Left forelimb (tissue), 1 donor: ENCODE measurements around the gene TTC33.
A peak's percentile ranks its signal among the peaks of the same experiment; 100 is the strongest.
"Not testable (repeated sequence)": the region's sequence is repeated elsewhere in the genome, so short reads cannot be mapped to it uniquely, and the experiment has no call there.

Source experiments
- DNase-seq: peaks from one replicate; pipeline ENCODE4 v3.0.0-alpha.2; 2018; ENCODE audit warnings: low spot score

TTC33 gene

GRCh38 chr5:40607202-40607601, 148.6 kb downstream of the TTC33 start:
- DNase-seq = no peak

DNA sequence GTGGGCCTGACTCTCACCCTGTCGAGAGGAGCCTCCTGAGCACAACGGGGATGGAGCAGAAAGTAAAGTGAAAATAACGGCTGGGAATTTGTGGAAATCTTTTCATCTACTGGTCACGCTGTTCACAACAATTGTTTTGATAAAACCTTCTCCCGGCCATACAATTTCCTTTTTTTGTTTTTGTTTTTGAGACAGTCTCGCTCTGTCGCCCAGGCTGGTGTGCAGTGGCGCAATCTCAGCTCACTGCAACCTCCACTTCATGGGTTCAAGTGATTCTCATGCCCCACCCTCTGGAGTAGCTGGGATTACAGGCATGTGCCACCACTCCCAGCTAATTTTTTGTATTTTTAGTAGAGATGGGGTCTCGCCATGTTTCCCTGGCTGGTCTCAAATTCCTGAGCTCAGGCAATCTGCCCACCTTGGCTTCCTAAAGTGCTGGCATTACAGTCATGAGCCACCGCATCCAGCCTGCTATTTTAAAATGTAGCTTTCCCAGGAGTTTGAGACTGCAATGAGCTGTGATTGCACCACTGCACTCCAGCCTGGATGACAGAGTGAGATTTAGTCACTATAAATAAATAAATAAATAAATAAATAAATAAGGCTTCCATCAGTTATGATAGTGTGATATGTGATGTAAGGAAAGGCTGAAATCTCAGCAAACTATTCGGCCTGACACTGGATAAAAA, 149.5 kb downstream of the TTC33 start:
- DNase-seq = no peak

GRCh38 chr5:40605295-40605958, 150.3 kb downstream of the TTC33 start:
- DNase-seq = no peak

DNA sequence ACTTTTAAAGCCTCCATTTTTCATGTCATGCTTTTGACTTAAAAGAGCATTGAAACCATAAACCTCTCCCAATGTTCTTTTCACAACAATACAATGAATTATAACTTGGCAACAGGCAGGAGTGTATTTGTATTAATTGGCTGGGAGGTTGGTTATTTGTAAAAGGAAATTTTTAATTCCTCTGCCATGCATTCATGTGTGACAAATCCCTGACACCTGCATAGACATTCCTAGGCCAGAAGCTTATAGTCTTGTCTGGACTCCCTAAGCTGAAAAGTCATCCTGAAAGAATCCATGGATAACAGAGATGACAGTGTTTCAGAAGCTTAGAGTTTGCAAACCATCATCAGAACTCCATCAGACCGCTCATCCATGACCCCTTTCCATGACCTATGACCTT, 152.4 kb downstream of the TTC33 start:
- no peak for DNase-seq

DNA sequence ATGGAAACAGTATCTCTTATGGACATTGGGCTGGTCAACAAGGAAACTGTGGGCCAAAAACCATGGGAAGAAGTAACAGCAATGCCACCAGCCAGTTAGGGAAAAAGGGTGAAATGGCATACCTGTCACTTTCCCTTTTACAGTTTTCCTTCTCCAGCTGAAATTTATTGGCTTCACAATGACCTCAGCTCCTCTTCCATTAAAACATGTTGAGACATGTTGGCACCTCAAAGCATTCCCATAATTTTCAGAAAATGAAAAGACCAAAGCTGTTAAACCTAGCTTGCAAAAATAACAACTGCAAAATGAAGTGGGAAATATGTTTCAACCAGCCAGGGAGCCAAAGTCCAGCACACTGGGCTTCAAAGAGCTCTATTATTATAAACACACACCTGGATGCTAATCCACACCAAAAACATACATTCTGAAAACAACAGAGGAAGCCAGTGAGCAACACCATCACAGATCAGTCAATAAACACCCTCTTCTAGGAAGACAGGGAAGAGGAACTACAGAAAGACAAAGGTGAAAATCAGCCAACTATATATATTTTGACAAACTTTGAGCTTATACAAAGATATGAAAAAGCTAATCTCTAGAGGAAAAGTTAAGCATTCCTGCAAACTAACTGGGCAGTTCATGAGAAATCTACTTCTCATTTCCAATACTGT, 154.4 kb downstream of the TTC33 start:
- no peak for DNase-seq

- DNase-seq = no peak
These were observed 155.4 kb downstream of the TTC33 start for GRCh38 chr5:40600383-40600782.

DNA sequence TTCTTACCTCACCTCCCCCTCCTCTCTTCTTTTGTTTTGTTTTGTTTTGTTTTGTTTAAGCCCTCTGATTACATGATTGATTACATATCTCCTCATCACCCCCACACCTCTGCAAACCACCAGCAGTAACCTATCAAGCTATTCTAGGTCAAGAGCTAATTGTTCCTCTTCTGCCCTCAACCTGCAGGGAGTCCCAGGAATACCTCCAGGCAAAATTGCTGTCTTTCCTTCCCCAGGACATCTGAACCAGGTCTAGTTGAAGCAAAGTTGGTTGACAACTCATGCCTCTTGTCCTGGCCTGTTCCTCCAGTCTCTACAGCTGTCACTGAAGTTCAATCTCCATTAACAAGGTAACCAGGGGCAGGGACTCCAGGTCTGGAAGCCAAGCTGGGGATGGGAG, 156.1 kb downstream of the TTC33 start:
- no peak for DNase-seq

DNA sequence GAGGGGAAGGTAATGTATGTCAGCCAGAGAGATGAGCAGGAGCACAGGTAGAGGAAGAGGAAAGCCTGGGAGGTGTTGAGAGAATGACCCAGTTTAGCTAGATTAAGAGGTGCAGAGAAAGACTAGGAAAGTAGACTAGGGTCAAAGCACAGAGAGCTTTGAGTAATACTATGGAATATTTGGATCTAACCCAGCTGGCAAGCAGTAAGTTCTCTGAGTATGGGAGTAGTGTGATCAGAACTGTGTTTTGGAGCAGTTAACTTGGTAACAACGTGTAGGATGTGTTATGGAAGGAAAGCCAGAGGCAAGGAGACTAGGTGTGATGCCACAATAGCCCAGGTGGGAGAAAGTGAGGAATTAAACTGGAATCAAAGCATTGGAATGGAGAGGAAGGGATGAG, 160.9 kb downstream of the TTC33 start:
- DNase-seq = no peak

DNA sequence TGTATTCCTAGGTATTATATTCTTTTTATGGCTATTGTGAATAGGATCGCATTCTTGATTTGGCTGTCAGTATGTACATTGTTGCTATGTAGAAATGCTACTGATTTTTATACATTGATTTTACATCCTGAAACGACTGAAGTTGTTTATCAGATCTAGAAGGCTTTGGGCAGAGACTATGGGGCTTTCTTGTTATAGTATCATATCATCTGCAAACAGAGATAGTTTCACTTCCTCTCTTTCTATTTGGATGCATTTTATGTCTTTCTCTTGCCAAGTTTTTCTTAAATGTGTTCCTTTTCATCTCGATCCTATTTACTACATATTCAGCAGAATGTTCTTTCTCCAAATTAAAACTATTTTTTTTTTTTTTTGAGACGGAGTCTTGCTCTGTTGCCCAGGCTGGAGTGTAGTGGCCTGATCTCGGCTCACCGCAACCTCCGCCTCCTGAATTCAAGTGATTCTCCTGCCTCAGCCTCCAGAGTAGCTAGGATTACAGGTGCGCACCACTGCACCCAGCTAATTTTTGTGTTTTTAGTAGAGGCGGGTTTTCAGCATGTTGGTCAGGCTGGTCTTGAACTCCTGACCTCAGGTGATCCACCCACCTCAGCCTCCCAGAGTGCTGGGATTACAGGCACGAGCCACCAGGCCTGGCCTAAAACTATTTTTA, 163.9 kb downstream of the TTC33 start:
- not testable (repeated sequence) for DNase-seq

GRCh38 chr5:40587376-40587775, 168.4 kb downstream of the TTC33 start:
- no peak for DNase-seq

DNA sequence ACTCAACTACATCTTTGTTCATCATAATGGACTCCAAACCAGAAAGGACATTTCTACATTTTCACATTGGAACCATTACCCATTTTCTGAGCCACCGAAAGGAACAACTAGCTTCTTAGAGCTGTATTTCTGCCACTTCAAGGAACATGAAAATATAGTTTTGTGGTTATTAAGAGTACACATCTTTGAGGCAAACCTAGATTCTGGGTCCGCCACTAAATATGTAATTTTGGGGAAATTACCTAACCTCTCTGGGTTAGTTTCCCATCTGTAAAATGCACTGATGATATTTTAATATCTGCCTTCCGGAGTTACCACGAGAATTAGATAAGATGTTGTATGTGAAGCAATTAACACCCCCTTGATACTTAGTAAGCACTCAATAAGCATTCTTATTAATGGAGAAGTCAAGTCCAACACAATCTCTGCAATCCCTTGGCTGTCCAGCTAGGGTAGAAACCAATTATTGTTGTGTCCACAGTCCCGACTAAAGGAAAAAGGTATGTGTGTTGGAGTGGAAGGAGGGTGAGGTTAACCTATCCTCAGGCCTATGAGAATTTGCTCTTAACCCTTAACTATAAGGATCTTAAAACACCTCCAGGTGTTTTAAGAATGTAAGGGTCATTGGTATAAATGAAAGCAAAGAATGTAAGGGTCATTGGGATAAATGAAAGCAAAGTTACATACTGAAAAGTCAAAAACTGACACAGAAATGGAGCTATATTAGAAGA, 170.1 kb downstream of the TTC33 start:
- no peak for DNase-seq

GRCh38 chr5:40584054-40584453, 171.7 kb downstream of the TTC33 start:
- DNase-seq = no peak

- no peak for DNase-seq
These were observed 177.0 kb downstream of the TTC33 start for GRCh38 chr5:40578501-40579451.

- DNase-seq = no peak
These were observed 178.0 kb downstream of the TTC33 start for GRCh38 chr5:40577718-40578117.

- DNase-seq = no peak
These were observed 179.8 kb downstream of the TTC33 start for GRCh38 chr5:40575921-40576320.

GRCh38 chr5:40575411-40575810, 180.3 kb downstream of the TTC33 start:
- no peak for DNase-seq

DNA sequence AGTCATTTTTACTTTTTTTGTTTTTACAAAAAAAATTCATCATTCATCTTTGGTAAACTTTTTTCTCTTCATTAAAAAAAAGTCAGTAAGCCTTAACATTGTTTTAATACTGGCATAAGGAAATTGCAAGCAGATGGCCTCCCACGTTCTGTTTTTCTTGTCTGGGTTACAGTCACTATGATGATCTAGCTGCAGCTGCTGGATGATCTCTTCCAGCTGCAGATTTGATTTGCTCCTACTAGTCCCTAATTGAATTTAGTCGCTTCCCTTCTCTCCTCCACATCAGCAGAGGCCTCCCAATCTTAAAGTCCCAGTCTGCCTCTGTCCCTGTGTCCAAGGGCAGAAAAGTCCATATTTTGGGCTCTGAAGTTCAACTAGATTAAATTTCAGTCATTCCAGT, 182.8 kb downstream of the TTC33 start:
- peak; percentile 66 for DNase-seq

- no peak for DNase-seq
These were observed 183.4 kb downstream of the TTC33 start for GRCh38 chr5:40572391-40572790.

DNA sequence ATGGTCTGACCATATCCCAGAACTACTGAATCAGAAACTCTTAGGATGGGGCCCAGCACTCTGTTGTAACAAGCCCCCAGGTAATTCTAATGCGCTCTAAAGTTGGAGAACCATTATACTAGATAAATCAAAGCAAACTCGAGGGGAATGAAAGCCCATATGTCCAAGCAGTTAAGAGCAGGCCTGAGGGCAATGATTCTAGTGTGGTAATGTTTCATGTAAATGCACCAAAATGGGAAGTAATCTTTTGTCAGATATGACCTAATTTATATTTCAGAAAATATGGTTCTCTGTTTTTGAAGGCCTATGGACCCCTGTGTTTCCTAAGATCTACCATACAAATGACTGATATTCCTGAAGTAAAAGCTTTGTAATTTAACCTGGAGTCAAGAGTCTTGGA, 184.0 kb downstream of the TTC33 start:
- no peak for DNase-seq

DNA sequence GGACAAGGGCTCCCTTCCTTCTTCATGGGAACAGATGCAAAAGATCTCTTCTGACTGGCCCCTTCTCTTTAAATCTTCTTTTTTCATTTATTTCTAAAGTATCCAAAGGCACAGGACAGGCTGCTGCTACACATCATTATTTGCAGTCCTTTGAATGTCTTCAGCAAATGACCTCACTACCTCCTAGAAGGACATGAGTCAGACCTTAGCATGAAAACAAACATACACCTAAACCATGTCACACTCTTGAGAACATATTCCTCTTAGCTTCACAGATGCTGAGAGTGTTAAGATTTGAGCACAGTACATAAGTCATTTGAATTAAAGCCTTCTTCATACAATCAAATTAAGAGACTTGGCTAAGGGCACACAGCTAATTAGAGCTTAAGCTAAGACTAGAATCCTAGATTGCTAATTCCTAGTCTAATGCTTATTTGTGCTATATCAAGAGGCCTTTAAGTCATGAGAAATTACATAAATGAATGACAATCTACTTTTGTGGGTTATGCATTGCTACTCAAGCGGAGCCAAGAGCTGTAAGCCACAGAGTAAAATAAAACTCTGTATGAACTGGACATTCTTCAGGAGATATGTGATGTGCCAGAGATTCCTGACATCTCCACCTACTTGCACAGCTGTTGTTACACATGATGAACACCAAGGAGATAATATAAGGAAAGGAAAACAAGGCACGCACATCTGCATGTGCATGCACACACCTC, 185.2 kb downstream of the TTC33 start:
- no peak for DNase-seq
